Measurements from ENCODE around the gene SMIM44. TPM values are rescaled to one million over a fixed set of nuclear protein-coding genes. Genes with fewer than 3 reads are reported as not detected.
A peak's percentile ranks its signal among the peaks of the same experiment; 100 is the strongest.

Gene SMIM44
- total and polyA plus RNA-seq, 9 of the 15 experiments (the other 6 are each of a cell fraction or from before 2014, with no cell fraction given) = not detected

GRCh38 chr19:3500429-3501101, 17.3 kb upstream of the SMIM44 start, which contains the start of gene DOHH (continued):
- TF ChIP-seq AFF1 (IDR thresholded peaks at IDR 0.05; ENCODE audit: low read depth in 1 of 2, partially characterized antibody in 2 of 2) (peak in 1 of 2 experiments; percentile 66), E2F3 (CRISPR knock-in tag; IDR thresholded peaks at IDR 0.05) (0 out of 2 replicates have a peak, but pooled peaks have one; percentile 56), SMAD2 (IDR thresholded peaks at IDR 0.05; ENCODE audit: low read depth, low read length) (no peak), FOXJ3 (CRISPR knock-in tag; IDR thresholded peaks at IDR 0.05) (no peak), POLR3G (IDR thresholded peaks at IDR 0.05; ENCODE audit: extremely low read depth, insufficient read length, insufficient replicate concordance) (no peak), RAD21 (CRISPR knock-in tag; conservative IDR thresholded peaks at IDR 0.05 in 1 of 2, IDR thresholded peaks at IDR 0.05 in 1 of 2) (no peak), TSHZ1 (CRISPR knock-in tag; IDR thresholded peaks at IDR 0.05) (0 out of 2 replicates have a peak, but pooled peaks have one; percentile 18), ZNF445 (CRISPR knock-in tag; IDR thresholded peaks at IDR 0.05; ENCODE audit: low read depth) (no peak), ELF4 (CRISPR knock-in tag; IDR thresholded peaks at IDR 0.05) (no peak), VEZF1 (CRISPR knock-in tag; IDR thresholded peaks at IDR 0.05) (no peak), CEBPZ (IDR thresholded peaks at IDR 0.05; ENCODE audit: borderline replicate concordance, low read depth, low read length) (no peak), CBFA2T2 (conservative IDR thresholded peaks at IDR 0.05) (peak; percentile 85), KDM1A (IDR thresholded peaks at IDR 0.05) (no peak)

Data from K562 (cell line).